Daoy (cell line): ENCODE results near the gene DRAXIN. TPM values are rescaled to one million over a fixed set of nuclear protein-coding genes. Genes with fewer than 3 reads are reported as not detected.

ENCODE experiments used
- DNase-seq: peaks from one replicate; pipeline ENCODE4 v3.0.0-alpha.2; 2015; ENCODE audit warnings: low read depth
- total RNA-seq: library from RNA; depleted of rRNA; stranded (reverse); fragments of >200 nt; shearing (Covaris generic); gene quantifications from 2 replicates; pipeline ENCODE4 v1.2.3, GENCODE V29; 2014

DRAXIN gene
- total RNA-seq, 1 experiment from 2014 or later, result 0.97 TPM

- DNase-seq, result no peak
Measured at GRCh38 chr1:11684070-11684469, 7.4 kb upstream of the DRAXIN start.

GRCh38 chr1:11685210-11685752, 6.2 kb upstream of the DRAXIN start:
- no peak for DNase-seq

GRCh38 chr1:11688506-11688905, 3.0 kb upstream of the DRAXIN start:
- no peak for DNase-seq

GRCh38 chr1:11690397-11691301, 861 bp upstream of the DRAXIN start:
- DNase-seq, result no peak

GRCh38 chr1:11691928-11692711, 610 bp downstream of the DRAXIN start:
- DNase-seq, result peak; percentile 26

- DNase-seq, result peak; percentile 96
Measured at GRCh38 chr1:11693024-11693590, 1.6 kb downstream of the DRAXIN start.

- DNase-seq, result no peak
Measured at GRCh38 chr1:11693917-11694316, 2.4 kb downstream of the DRAXIN start.

- DNase-seq, result no peak
Measured at GRCh38 chr1:11695861-11696260, 4.4 kb downstream of the DRAXIN start.

- DNase-seq, result no peak
Measured at GRCh38 chr1:11697188-11697892, 5.8 kb downstream of the DRAXIN start.

- no peak for DNase-seq
Measured at GRCh38 chr1:11697893-11698210, 6.3 kb downstream of the DRAXIN start.

GRCh38 chr1:11700601-11701467, 9.3 kb downstream of the DRAXIN start:
- no peak for DNase-seq

- DNase-seq, result no peak
Measured at GRCh38 chr1:11701551-11701961, 10.0 kb downstream of the DRAXIN start.

GRCh38 chr1:11701981-11702803, 10.7 kb downstream of the DRAXIN start:
- no peak for DNase-seq

- DNase-seq, result no peak
Measured at GRCh38 chr1:11703357-11704193, 12.1 kb downstream of the DRAXIN start.

- DNase-seq, result no peak
Measured at GRCh38 chr1:11704194-11704529, 12.7 kb downstream of the DRAXIN start.

GRCh38 chr1:11704691-11705475, 13.4 kb downstream of the DRAXIN start:
- DNase-seq, result no peak

GRCh38 chr1:11705596-11705995, 14.1 kb downstream of the DRAXIN start:
- DNase-seq, result no peak

- no peak for DNase-seq
Measured at GRCh38 chr1:11706292-11706691, 14.8 kb downstream of the DRAXIN start.
